Gastroesophageal sphincter (tissue), 3 donors: ENCODE data around the gene HARBI1.

Source experiments
- CTCF ChIP-seq, 4 experiments: fragments of 200-600 bp in 2 of 4; fragments of 450-650 bp in 2 of 4; sonication (generic) in 1 of 4; IDR thresholded peaks; one replicate each; pipeline ENCODE4 v1.5.1; 2017 to 2019; ENCODE audit warnings: antibody characterized with exemption in 4 of 4, mild to moderate bottlenecking in 2 of 4, moderate library complexity in 2 of 4
- EP300 ChIP-seq: sonication (generic); formaldehyde crosslinking; IDR thresholded peaks from one replicate; pipeline ENCODE4 v1.6.1; 2017; ENCODE audit warnings: antibody characterized with exemption, mild to moderate bottlenecking

GRCh38 chr11:46553814-46554212, 63.2 kb downstream of the HARBI1 start:
- TF ChIP-seq CTCF (IDR thresholded peaks at IDR 0.05) (no peak), EP300 (no peak)
